GM23338 (cell line): ENCODE results near the gene PRG2. TPM values are rescaled to one million over a fixed set of nuclear protein-coding genes. Genes with fewer than 3 reads are reported as not detected.

Experiments used
- ATAC-seq: fragments of 200-7000 bp; cut with Tn5 transposase; 3 replicates; pipeline ENCODE4 v1.9.1; 2020
- DNase-seq: peaks from one replicate; pipeline ENCODE4 v3.0.0-alpha.2; 2015; ENCODE audit warnings: low spot score
- H2AFZ ChIP-seq: fragments of 200-600 bp; sonication (generic); 2 replicates; pipeline ENCODE4 v1.8.0; 2016; ENCODE audit warnings: antibody characterized with exemption, mild to moderate bottlenecking, moderate library complexity
- H3F3A ChIP-seq: fragments of 200-600 bp; sonication (generic); replicated peaks from 2 replicates; pipeline ENCODE4 v1.8.0; 2017; ENCODE audit warnings: antibody characterized with exemption, mixed run types, low read depth
- H3K27ac ChIP-seq: fragments of 200-600 bp; sonication (generic); 2 replicates; pipeline ENCODE4 v1.6.1; 2016; ENCODE audit warnings: low read depth
- H3K27me3 ChIP-seq: fragments of 200-600 bp; sonication (generic); 2 replicates; pipeline ENCODE4 v1.8.0; 2016; ENCODE audit warnings: mild to moderate bottlenecking, mixed run types, moderate library complexity; ENCODE audit not compliant: insufficient read depth
- H3K36me3 ChIP-seq: fragments of 200-600 bp; sonication (generic); 2 replicates; pipeline ENCODE4 v1.8.0; 2016; ENCODE audit warnings: mild to moderate bottlenecking; ENCODE audit not compliant: insufficient read depth
- H3K4me1 ChIP-seq: fragments of 200-600 bp; sonication (generic); 2 replicates; pipeline ENCODE4 v1.8.0; 2016; ENCODE audit warnings: mild to moderate bottlenecking, moderate library complexity; ENCODE audit not compliant: insufficient read depth
- H3K4me2 ChIP-seq: fragments of 200-600 bp; sonication (generic); 2 replicates; pipeline ENCODE4 v1.7.1; 2017; ENCODE audit warnings: mixed run types
- H3K4me3 ChIP-seq: fragments of 200-600 bp; sonication (generic); 2 replicates; pipeline ENCODE4 v1.6.1; 2016; ENCODE audit warnings: mixed run types
- H3K79me2 ChIP-seq: fragments of 200-600 bp; sonication (generic); replicated peaks from 2 replicates; pipeline ENCODE4 v1.8.0; 2017; ENCODE audit warnings: mild to moderate bottlenecking; ENCODE audit not compliant: insufficient read depth
- H3K9me2 ChIP-seq: fragments of 200-600 bp; sonication (generic); 2 replicates; pipeline ENCODE4 v1.8.0; 2017; ENCODE audit not compliant: insufficient read depth
- H4K20me1 ChIP-seq: fragments of 200-600 bp; sonication (generic); replicated peaks from 2 replicates; pipeline ENCODE4 v1.8.0; 2017; ENCODE audit warnings: mild to moderate bottlenecking; ENCODE audit not compliant: insufficient read depth
- H3K27ac Mint-ChIP-seq: 2 replicates; pipeline ENCODE4 v1.8.0; 2020; ENCODE audit warnings: inconsistent platforms, mild to moderate bottlenecking, moderate library complexity, mixed read lengths
- H3K27me3 Mint-ChIP-seq: 3 replicates; pipeline ENCODE4 v1.8.0; 2022; ENCODE audit warnings: low read depth, mild to moderate bottlenecking, moderate library complexity, mixed read lengths, inconsistent platforms; ENCODE audit not compliant: insufficient read depth, poor library complexity
- H3K36me3 Mint-ChIP-seq: 3 replicates; pipeline ENCODE4 v1.8.0; 2021; ENCODE audit warnings: low read depth, mild to moderate bottlenecking, inconsistent platforms, moderate library complexity, mixed read lengths
- H3K4me1 Mint-ChIP-seq: 3 replicates; pipeline ENCODE4 v1.8.0; 2020; ENCODE audit warnings: mild to moderate bottlenecking, inconsistent platforms, mixed read lengths
- H3K4me3 Mint-ChIP-seq: 3 replicates; pipeline ENCODE4 v1.8.0; 2021; ENCODE audit warnings: moderate library complexity, mild to moderate bottlenecking, inconsistent platforms, mixed read lengths
- H3K9me3 Mint-ChIP-seq: 3 replicates; pipeline ENCODE4 v1.8.0; 2020; ENCODE audit warnings: moderate library complexity, mild to moderate bottlenecking, inconsistent platforms, mixed read lengths
- CREB1 ChIP-seq: fragments of 250-450 bp; sonication (Bioruptor Pico); IDR thresholded peaks from 2 replicates; pipeline ENCODE4 v1.5.0; 2020; ENCODE audit warnings: low read depth, mild to moderate bottlenecking, moderate library complexity
- CTCF ChIP-seq, 2 experiments: fragments of 200-600 bp in 1 of 2; sonication (generic) in 1 of 2; conservative IDR thresholded peaks; 2 replicates each; pipeline versions ENCODE4 v1.5.1 to v1.6.1; 2016 to 2017; ENCODE audit warnings: antibody characterized with exemption in 2 of 2, low read depth in 2 of 2, mild to moderate bottlenecking in 2 of 2, moderate library complexity in 1 of 2
- ETS1 ChIP-seq: IDR thresholded peaks from 2 replicates; pipeline ENCODE4 v1.6.1; 2016; ENCODE audit warnings: antibody characterized with exemption
- EZH2 ChIP-seq: fragments of 200-600 bp; sonication (generic); IDR thresholded peaks from one replicate; pipeline ENCODE4 v1.8.0; 2017; ENCODE audit warnings: antibody characterized with exemption, mild to moderate bottlenecking, low read depth; ENCODE audit not compliant: unreplicated experiment
- ZNF462 ChIP-seq: fragments of 250-450 bp; sonication (Bioruptor Pico); IDR thresholded peaks from 2 replicates; pipeline ENCODE4 v1.5.0; 2020; ENCODE audit warnings: mild to moderate bottlenecking, moderate library complexity
- polyA plus RNA-seq: library from polyadenylated mRNA; unstranded; fragments of >200 nt; fragmentation: Nextera tagmentation; extraction: Ambion mirVana; gene quantifications from 2 replicates; pipeline ENCODE4 v1.2.1, GENCODE V29; 2016
- total RNA-seq: library from RNA; depleted of rRNA; stranded (reverse); fragments of >200 nt; shearing (Covaris generic); gene quantifications from 2 replicates; pipeline ENCODE4 v1.2.3, GENCODE V29; 2014

The PRG2 gene
- total and polyA plus RNA-seq, 2 experiments from 2014 or later = not detected

GRCh38 chr11:57345555-57346211 lies 44.8 kb downstream of the PRG2 start (continued):
- peak; percentile 63 to 83 for TF ChIP-seq CTCF (conservative IDR thresholded peaks at IDR 0.05; ENCODE audit: low read depth in 2 of 2)
- TF ChIP-seq CREB1 (CRISPR knock-in tag) = no peak
- no peak for TF ChIP-seq ETS1
- no peak for TF ChIP-seq EZH2

GRCh38 chr11:57344826-57345225 lies 45.6 kb downstream of the PRG2 start:
- Histone ChIP-seq H3K36me3 (no peaks in the 10 kb centered on the region), H3K79me2 (no peaks in the 10 kb centered on the region), H3F3A (0 out of 2 replicates have a peak, but pooled peaks cover 3% of the 10 kb centered on the region), H3K27ac (no peak overlapping the region), H3K4me1 (peaks cover 35% of the 10 kb centered on the region), H3K9me2 (no peaks in the 10 kb centered on the region), H2AFZ (peak overlapping the region; percentile 98), H3K4me3 (no peak overlapping the region), H3K27me3 (peaks cover 4% of the 10 kb centered on the region; the same call in 1 of the 2 replicates), H4K20me1 (no peaks in the 10 kb centered on the region), H3K4me2 (no peak overlapping the region)
- H3K9me3 Mint-ChIP-seq = no peaks in the 10 kb centered on the region
- H3K36me3 Mint-ChIP-seq = no peaks in the 10 kb centered on the region; the same call in 2 of the 3 replicates
- ATAC-seq (no peak), DNase-seq (no peak)
- no peak overlapping the region for H3K27ac Mint-ChIP-seq
- H3K27me3 Mint-ChIP-seq = peaks cover 28% of the 10 kb centered on the region
- no peak for TF ChIP-seq ZNF462
- TF ChIP-seq CTCF (conservative IDR thresholded peaks at IDR 0.05; ENCODE audit: low read depth in 2 of 2) = peak in 1 of 2 experiments; percentile 22; a peak in 1 of 4 replicates
- TF ChIP-seq EZH2 = no peak
- H3K4me3 Mint-ChIP-seq = no peak overlapping the region
- H3K4me1 Mint-ChIP-seq = peaks cover 43% of the 10 kb centered on the region
